Activated naive CD4-positive, alpha-beta T cell (primary cell): ENCODE results near the gene LSAMP.

ENCODE experiments used
- DNase-seq, 4 experiments: peaks; one replicate each; lab custom pipeline; 2025; lab: John Stamatoyannopoulos, UW

LSAMP gene

DNA sequence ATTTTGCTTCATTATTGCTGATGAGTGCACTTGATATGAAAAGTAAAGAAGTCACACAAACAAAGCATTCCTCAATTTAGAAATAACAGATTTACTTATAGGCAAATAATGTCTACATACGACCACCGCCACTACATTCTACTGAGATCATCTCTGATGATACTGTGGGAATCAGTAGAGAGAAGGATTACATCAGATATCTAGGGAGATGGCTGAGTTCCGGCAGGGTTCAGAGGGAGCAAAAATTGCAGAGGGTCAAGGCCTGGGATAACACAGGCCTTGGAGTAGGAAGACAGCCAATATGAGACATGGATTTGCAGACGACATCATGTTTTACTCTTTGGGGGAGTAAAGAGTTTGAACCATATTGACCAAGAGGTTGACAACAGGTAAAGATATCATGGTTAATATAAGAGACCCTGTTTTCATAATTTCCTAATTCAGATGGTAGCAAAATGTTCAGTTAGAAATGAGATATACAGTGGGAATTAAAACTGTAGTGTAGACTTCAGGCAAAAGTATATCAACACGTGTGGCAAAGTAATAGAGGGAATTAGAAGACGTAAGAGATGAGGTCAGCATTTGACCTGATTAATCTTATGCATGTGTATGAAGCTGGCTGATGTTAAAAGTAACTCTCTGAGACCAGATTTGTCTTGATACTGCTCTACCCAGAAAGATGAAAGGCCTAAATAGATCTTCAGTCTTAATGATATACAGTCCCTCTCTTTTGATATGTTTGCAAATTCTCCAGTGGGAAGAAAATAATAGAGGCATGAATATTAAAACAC lies 15.6 kb downstream of the LSAMP start:
- DNase-seq = no peak

DNA sequence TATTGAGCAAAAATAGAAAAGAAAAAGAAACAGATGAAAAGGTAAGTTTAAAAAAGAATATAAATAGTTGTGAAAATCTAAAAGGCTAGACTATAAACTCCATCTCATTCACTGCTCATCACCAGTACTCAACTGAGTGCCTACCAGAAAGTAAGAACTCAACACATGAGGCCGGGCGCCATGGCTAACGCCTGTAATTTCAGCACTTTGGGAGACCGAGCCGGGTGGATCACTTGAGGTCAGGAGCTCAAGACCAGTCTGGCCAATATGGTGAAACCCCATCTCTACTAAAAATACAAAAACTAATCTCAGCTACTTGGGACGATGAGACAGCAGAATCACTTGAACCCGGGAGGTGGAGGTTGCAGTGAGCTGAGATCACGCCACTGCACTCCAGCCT lies 19.3 kb downstream of the LSAMP start:
- no peak for DNase-seq

DNA sequence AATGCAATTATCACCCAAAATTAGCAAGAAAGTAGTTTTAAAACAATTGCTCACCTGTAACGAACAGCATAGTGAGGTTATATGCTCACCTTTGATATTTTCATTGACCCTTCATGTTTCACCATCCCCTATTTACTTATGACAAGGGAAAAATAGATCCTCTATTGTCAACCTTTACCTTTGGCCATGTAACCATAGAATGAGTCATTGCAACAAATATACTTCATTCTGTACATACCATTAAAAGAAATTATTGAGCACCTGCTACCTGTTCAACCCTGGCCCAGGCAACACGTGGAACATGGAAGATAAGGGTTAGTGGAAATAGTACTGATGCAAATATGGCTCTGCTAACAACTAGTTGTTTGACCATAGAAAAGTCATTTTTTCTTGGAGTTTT lies 20.2 kb downstream of the LSAMP start:
- DNase-seq = no peak

DNA sequence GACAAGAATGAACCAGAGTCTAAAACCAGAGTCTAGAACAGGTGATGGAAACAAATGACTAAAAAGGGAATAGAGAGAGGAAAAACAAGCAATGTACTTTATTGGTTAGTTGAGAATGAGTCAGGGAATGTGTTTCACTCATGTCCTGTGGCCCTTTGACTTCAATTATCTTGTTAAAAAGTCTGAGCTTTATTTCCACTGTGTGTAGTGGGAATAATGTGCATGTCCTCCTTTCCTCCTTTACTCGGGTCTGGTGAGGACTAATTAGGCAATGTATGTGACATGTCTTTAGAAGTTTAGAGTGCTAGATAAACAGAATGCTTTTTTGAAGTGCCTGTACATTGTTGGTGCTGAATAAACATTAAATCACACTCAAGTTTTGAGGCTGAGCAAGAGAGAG lies 21.3 kb downstream of the LSAMP start:
- no peak for DNase-seq

DNA sequence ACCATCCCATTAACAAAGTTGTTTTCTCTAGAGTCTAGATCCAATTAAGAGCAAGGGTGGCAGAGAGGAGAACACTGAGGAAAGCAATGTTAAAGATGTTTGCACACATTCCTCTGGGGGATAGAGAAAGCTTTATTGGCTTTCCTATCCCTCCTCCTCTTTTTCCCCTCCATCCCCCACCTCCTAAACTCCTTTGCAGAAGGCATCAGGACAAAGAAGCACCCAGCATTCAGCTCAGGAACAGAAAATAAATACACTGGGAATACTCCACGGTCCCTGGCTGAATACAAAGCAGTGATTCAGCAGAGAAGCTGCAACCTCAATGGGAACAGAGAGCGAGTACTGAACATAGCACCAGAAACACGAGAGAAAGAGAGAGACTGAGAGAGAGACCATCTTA lies 21.9 kb downstream of the LSAMP start:
- no peak for DNase-seq

DNA sequence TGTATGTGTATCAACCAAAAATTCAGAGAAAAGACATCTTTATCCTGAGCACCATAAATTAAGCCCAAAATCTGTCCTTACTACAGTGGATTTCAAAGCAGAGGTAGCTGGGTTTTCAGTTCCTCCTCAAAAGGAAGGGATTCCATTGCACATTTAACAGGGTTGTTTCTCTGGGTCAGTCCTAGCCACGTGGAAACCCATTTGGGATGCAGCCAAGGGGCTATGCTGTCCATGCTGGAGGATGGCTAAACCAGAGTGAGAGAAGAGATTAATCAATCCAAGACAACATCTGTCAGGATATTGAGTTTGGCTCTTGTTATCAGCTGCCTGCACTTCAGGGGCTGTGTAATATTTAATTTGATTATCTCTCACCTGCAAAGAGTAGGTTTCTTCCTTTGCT lies 28.1 kb downstream of the LSAMP start:
- no peak for DNase-seq

DNA sequence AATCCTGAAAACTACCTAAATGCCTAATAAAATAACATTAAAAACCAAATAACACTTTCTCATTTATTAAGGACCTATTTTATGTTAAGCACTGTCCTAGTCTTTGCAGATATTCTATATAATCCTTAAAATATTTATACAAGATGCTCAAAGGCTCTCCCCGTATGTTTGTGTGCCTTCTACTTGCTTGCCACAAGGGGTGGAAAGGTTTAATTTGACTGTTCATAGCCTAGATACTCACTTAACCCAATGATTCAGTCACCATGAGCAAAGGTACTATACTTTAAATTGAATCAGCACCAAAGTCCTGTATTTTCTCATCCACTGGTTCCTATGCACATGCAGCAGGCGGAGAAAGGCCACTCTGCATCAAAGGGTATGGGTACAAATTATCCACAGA lies 32.0 kb downstream of the LSAMP start:
- DNase-seq = no peak

DNA sequence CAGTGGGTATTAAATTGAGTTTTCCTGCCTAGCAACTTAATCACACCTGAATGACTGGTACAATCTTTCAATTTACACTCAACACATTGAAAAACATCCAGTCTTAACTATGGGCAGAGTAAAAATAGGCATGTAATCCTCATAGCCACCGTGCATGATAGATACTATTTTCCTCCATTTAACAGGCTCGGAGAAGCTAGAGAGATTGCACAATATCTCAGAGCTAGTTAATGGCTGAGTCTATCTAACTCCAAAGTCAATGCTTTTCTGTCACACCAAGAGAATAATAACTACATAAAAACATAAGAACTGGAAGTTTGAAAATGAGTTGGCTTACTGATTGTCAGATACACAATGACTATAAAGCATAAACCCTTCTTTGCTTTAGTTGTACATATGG lies 36.8 kb downstream of the LSAMP start:
- no peak for DNase-seq

DNA sequence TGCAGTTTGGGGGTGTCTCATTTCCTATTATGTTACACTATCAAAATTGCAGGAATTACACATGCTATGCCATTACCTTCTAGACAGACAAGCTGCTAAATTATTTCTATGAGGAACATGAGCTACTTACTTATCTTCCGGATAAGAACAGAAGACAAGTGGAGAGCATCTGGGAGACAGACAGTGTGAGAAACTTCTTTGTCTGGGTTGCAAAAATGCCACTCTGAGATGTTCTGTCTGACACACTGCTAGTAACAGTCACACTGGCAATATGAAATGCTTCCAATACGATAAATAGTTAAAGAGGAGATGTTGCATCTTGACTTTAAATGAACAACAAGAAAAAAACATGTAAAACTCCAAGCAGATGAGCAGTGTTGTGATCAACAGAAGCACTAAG lies 40.1 kb downstream of the LSAMP start:
- DNase-seq = no peak

DNA sequence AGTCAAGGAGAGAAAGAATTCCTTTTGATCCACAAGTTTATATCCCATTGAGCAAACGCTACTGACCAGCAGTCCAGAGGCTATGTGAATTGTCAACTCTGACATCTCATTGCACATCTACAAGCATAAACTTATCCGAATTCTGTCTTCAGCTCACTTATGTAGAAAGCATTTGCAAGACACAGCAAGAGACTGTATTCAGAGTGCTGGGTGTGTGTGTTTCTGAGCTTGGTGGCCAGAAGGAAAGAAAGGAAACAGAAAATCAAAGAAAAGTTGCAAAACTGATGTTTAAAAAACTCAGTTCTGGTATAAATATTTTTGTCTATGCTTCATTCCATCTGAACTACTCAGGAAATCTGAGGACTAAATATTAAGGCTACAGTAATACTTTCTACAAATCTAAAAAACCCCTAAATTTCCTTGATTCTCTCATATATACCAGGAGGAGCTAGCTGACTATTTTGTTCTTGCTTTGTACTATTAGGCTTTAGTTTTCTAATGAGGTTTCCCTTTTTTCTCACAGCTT lies 45.5 kb downstream of the LSAMP start:
- no peak for DNase-seq

DNA sequence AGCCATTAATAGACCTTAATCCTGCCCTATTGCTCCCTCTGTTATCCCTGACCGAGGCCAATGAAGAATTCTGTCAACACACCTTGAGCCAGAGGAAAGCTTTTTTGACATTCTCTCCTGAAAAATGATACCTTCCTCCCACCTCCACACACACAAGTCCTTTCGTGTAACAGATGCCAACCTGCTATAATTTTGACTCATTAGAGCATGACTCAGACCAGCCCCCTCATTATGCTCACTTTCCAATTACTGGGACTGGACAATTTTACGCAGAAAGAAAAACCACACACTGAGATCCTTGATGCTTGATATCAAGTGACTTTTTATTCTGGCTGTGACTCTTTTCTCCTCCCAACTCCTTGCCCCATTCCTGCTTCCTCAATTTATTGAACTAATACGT lies 50.9 kb downstream of the LSAMP start:
- no peak for DNase-seq

DNA sequence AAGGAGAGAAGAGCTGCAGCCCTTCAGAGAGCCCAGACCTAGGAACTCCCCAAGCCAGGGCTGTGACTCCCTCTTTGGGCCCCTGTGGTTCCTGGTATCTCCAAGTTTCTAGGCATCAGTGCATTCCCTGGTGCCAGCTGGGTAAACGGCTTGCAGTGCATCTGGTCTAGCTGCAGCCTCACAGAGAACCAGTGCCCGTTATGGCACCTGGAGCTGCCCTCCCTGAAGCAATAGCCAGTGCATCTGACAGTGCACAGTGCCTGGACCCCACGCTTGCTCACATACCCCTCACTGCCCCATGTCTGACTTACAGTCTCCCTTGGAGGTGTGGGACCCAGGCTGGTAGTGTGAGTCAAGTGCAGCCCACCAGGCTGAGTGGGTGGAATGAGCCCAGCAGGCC lies 52.1 kb downstream of the LSAMP start:
- DNase-seq = no peak

DNA sequence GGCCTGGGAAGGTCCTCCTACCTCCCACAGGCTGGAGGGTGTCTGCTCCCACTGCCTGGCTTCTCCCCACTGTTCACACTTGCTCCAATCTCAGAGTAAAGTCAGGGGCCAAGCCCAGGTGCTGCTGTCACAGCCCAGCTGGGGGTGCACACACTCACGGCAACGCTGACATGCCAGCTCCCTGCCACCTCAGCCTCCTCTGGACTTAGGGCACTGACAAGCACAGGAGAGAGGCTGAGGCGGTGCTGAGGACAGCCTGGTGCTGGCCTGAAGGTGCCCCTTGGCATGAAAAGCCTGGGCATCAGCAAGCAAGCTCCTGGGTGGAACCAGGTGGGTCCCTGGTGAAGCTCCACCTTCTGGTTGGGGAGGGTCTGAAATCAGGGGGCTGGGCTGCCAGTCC lies 53.0 kb downstream of the LSAMP start:
- no peak for DNase-seq

DNA sequence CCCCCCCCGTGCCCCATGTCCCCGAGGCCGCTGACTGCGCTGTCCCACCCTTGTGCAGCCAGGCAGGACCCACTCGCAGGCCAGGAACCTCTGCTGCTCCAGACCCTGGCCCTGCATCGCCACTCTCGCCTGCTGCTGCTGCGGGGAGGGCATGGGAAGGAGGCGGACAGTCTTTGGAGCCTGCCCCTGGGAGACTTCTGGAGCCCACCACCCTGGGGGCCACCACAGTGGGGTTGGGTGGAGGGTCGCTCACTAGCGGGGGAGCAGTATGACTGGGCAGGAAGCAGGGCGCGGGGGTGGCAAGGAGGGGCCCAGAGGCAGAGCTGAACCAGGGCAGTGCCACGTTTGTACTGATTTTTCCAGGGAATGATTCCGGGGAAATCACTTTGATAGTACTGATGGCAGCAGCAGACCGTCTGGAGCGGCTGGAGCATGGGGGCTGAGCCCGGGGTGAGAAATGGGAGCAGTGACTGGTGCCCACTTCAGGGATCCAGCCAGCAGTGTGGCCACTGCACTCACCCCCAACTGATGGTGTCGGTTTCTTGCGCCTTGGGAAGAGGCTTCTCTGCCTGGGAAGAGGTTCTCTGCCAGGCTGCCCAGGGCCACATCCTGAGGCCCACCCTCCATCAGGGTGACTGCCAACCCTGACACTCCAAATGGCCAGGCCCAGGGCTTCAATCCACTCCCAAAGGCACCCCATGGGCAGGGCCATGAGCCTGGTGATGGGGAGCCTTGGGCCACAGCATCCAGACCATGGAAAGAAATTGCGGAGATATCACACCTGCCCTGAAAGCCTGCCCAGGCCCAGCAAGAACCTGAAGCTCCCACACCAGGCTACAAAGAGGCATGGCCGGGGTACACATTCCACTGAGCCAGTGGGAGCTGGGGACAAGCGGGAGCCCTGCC lies 53.7 kb downstream of the LSAMP start:
- DNase-seq = no peak

DNA sequence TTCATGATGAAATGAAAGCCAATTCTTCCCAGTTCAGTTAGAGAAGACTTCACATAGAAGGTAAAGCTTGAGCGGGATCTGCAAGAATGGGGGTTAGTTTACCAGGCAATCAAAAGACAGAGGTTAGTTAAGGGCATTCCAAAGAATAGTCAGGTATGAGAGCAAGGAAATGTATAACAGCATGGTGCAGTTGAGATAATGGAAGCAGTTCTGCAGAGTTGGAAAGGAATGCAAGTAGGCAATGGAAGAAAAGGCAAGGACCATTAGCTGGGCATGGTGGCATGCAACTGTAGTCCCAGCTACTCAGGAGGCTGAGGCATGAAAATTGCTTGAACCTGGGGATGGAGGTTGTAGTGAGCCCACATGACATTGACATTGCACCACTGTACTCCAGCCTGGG lies 55.0 kb downstream of the LSAMP start:
- DNase-seq = no peak

DNA sequence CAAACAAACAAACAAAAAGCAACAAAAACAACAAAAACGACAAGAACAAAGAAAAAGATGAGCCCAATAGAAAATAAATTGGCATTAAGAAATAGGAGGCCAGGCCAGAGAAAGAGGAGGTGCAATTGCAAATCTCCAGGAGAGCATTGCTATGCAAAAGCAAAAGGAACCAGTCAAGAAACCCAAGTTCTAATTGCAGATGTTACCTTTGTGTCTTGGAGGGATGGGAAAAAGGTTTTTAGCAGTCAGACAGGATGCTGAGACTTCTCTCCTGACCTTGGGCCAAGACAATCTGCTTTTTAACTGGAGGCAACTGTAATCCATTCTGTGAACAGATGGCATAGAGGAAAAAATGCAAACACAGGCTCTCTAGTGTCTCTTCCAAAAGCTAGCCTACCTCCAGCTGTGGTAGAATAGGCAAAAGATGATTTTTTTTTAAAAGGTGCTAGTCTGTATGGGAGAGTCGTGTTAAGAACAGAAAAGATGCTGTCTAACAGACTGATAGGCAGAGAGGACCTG lies 56.4 kb downstream of the LSAMP start:
- DNase-seq = no peak

DNA sequence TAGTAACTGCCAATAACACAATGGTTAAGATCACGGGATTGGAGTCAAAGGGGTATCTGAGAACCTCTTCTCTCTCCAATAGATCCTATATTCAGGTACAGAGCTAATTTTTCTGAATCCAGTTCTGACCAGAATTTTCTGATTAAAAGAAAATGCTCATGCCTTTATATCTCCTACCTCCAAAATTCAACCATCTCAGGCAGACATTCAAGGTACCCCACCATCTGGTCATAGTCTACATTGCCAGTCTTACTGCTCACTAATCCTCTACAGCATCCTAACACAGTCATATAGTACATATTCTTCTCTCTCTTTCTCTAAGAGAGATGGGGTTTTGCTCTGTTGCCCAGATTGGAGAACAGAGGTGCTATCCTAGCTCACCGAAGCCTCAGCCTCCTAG lies 59.1 kb downstream of the LSAMP start:
- no peak for DNase-seq

DNA sequence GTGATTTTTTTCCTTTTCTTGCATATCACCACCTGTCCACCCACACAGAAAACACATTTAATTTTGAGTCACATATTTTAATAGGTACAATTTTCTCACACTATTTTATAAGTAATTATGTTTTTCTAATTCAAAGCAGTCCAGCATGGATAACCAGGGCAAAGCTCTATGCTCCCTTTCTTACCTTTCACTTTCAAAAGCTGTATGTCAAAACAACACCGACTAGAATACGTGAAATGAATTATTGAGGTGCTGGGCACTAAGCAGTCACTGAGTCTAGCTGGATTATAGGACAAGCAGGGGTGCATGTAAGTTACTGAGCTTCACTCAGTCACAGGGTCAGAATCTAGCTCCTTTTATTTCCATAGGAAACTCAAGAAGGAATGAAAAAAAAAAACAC lies 60.6 kb downstream of the LSAMP start:
- DNase-seq = no peak

DNA sequence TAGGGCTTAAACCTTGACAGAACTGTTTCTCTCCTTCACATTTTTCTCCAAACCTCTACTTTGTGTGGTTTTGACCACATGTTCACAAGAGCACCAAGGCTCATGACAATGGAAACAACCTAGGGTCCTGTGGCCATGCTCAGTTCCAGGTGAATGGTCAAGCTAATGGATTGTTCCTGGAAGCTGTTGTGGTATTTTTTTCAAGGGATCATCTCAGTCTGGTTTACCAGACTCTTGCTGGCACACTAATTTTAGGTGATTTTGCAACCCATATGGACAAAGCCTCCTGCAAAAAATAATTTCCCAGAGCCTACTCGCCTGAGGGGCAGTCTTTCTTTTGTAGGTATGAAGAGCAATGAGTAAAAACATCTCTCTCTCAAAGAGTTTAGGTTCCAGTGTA lies 67.2 kb downstream of the LSAMP start:
- DNase-seq = no peak

DNA sequence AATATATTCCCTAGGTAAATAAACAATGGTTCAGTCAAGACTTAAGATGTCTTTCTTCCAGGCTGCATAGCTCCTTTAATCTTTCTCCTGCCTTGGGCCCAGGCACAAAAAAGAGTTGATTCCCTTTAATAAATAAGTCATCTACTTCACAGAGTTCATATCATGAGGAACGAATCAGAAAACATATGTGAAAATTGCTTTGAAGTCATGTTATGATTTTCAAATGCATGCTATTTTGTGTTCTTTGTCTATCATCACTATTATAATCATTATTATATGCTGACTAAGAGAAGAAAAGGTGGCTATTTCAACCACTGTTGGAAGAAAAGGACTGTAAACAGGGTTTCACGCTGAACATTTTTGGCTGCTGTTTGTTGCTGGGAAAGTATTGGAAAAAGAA lies 70.4 kb downstream of the LSAMP start:
- DNase-seq = no peak

DNA sequence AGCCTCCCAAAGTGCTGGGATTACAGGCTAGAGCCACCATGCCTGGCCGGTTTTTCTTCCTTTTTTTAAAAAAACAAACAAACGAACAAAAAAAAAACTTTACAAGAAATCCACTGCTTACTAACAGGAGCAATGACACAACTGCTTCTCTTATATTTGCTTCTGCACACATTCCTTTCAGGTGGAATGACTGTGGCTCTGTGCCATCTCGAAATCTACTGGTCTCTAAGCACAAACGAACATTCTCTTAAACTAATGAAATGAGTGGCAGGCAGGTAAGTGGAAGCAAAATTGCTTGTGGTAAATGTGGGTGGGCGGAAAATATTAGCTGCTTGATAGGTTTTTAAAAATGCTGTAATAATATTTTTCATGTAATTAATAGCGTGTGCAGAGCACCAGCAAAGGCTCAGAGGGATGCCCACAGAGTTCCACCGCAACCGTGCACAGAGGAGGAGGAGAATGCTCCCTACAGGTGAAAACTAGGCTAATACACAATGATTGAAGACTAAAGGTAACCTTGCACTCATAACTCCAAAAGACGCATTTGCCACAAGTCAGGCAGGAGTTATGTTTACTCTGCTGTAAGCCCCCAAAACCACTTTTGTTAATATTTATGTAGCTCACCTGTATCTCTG lies 77.4 kb downstream of the LSAMP start:
- no peak for DNase-seq

DNA sequence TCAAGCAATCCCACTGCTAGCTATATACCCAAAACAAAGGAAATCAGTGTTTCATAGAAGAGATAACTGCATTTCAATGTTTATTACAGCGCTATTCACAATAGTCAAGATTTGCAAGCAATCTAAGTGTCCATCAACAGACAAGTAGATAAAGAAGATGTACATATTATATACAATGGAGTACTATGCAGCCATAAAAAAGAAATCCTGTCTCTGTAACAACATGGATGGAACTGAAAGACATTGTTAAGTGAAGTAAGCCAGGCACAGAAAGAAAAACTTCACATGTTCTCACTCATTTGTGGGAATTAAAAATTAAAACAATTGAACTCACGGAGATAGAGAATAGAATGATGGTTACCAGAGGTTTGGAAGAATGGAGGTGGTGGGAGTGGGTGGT lies 89.2 kb downstream of the LSAMP start:
- no peak for DNase-seq

DNA sequence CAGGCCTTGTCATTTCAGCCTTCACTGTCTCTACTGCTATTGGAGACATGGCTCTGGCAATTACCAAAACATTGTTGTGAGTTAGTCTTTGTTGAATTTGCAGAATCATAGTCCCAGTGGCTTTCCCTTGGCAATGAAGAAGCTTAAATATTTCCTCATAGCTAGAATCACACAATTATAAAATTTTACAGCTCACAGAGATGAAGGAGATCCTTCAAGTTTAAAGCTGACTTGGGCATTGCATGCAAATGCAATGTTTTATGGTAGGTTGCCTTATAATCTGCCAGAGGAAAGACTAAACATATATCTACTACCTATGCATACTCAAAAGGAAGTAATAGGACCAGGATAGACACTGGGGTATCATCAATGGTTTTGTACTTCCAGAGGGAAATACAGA lies 90.9 kb downstream of the LSAMP start:
- DNase-seq = no peak
